WTC11 (cell line): ENCODE data around the gene MRPL19. TPM values are rescaled to one million over a fixed set of nuclear protein-coding genes. Genes with fewer than 3 reads are reported as not detected.
A peak's percentile ranks its signal among the peaks of the same experiment; 100 is the strongest.

Source experiments
- ATF1 ChIP-seq: sonication (generic); formaldehyde crosslinking; IDR thresholded peaks from 2 replicates; pipeline ENCODE4 v1.8.1; 2023; ENCODE audit warnings: mild to moderate bottlenecking, moderate library complexity, missing genetic modification reagents
- E2F1 ChIP-seq: sonication (generic); formaldehyde crosslinking; IDR thresholded peaks from 2 replicates; pipeline ENCODE4 v1.8.0; 2022; ENCODE audit warnings: mild to moderate bottlenecking, missing genetic modification reagents
- ELF4 ChIP-seq: sonication (generic); formaldehyde crosslinking; IDR thresholded peaks from 2 replicates; pipeline ENCODE4 v1.8.1; 2022; ENCODE audit warnings: low read depth, mild to moderate bottlenecking, moderate library complexity, missing genetic modification reagents
- ERG ChIP-seq: fragments of 250-450 bp; sonication (Bioruptor Pico); IDR thresholded peaks from 2 replicates; pipeline ENCODE4 v1.8.0; 2021; ENCODE audit warnings: mild to moderate bottlenecking
- ESRRA ChIP-seq: sonication (generic); formaldehyde crosslinking; IDR thresholded peaks from 2 replicates; pipeline ENCODE4 v1.8.1; 2022; ENCODE audit warnings: mild to moderate bottlenecking, missing genetic modification reagents, borderline replicate concordance
- FOXJ3 ChIP-seq: sonication (generic); formaldehyde crosslinking; IDR thresholded peaks from 2 replicates; pipeline ENCODE4 v1.9.0; 2021; ENCODE audit warnings: missing genetic modification reagents, mild to moderate bottlenecking, borderline replicate concordance
- GABPB1 ChIP-seq: sonication (generic); formaldehyde crosslinking; IDR thresholded peaks from 2 replicates; pipeline ENCODE4 v1.8.1; 2023; ENCODE audit warnings: mild to moderate bottlenecking, missing genetic modification reagents
- GRHL2 ChIP-seq: fragments of 250-450 bp; sonication (Bioruptor Pico); IDR thresholded peaks from 2 replicates; pipeline ENCODE4 v1.8.0; 2022; ENCODE audit warnings: mild to moderate bottlenecking, moderate library complexity; ENCODE audit not compliant: insufficient replicate concordance, severe bottlenecking
- IRF2 ChIP-seq: sonication (generic); formaldehyde crosslinking; IDR thresholded peaks from 2 replicates; pipeline ENCODE4 v1.8.0; 2022; ENCODE audit warnings: low read depth, missing genetic modification reagents, borderline replicate concordance
- MXD4 ChIP-seq: fragments of 250-450 bp; sonication (Bioruptor Pico); IDR thresholded peaks from 2 replicates; pipeline ENCODE4 v1.8.0; 2021; ENCODE audit warnings: mild to moderate bottlenecking, moderate library complexity, borderline replicate concordance
- MYBL2 ChIP-seq: sonication (generic); formaldehyde crosslinking; IDR thresholded peaks from 2 replicates; pipeline ENCODE4 v1.8.1; 2023; ENCODE audit warnings: mild to moderate bottlenecking, moderate library complexity, missing genetic modification reagents
- NFE2L1 ChIP-seq: sonication (generic); formaldehyde crosslinking; IDR thresholded peaks from 2 replicates; pipeline ENCODE4 v1.8.1; 2023; ENCODE audit warnings: missing genetic modification reagents
- NFYB ChIP-seq: sonication (generic); formaldehyde crosslinking; conservative IDR thresholded peaks from 2 replicates; pipeline ENCODE4 v1.8.0; 2022; ENCODE audit warnings: low read depth, missing genetic modification reagents
- NR3C1 ChIP-seq: sonication (generic); formaldehyde crosslinking; conservative IDR thresholded peaks from 2 replicates; pipeline ENCODE4 v1.8.1; 2023; ENCODE audit warnings: low read depth, mild to moderate bottlenecking, missing genetic modification reagents
- SMAD3 ChIP-seq: sonication (generic); formaldehyde crosslinking; IDR thresholded peaks from 2 replicates; pipeline ENCODE4 v1.8.0; 2022; ENCODE audit warnings: missing genetic modification reagents, mild to moderate bottlenecking, borderline replicate concordance
- SP1 ChIP-seq: sonication (generic); formaldehyde crosslinking; conservative IDR thresholded peaks from 2 replicates; pipeline ENCODE4 v1.8.1; 2022; ENCODE audit warnings: missing genetic modification reagents
- TEAD4 ChIP-seq: sonication (generic); formaldehyde crosslinking; IDR thresholded peaks from 2 replicates; pipeline ENCODE4 v1.8.0; 2022; ENCODE audit warnings: mild to moderate bottlenecking, missing genetic modification reagents
- ZNF396 ChIP-seq: fragments of 250-450 bp; sonication (Bioruptor Pico); IDR thresholded peaks from 2 replicates; pipeline ENCODE4 v1.8.0; 2021; ENCODE audit warnings: mild to moderate bottlenecking, moderate library complexity, borderline replicate concordance
- ZNF671 ChIP-seq: fragments of 250-450 bp; sonication (Bioruptor Pico); IDR thresholded peaks from 2 replicates; pipeline ENCODE4 v1.8.0; 2021; ENCODE audit warnings: mild to moderate bottlenecking
- total RNA-seq: library from RNA; stranded (reverse); gene quantifications from 3 replicates; pipeline ENCODE4 v1.2.3, GENCODE V29; 2021
- TF ChIP-seq, protein P1 (sequence below): sonication (generic); formaldehyde crosslinking; IDR thresholded peaks from 2 replicates; pipeline ENCODE4 v1.8.1; 2023; ENCODE audit warnings: mild to moderate bottlenecking, missing genetic modification reagents, borderline replicate concordance
- TF ChIP-seq, protein P2 (sequence below): sonication (generic); formaldehyde crosslinking; IDR thresholded peaks from 2 replicates; pipeline ENCODE4 v1.8.0; 2023; ENCODE audit warnings: mild to moderate bottlenecking, missing genetic modification reagents
- TF ChIP-seq, protein P3 (sequence below): sonication (generic); formaldehyde crosslinking; IDR thresholded peaks from 2 replicates; pipeline ENCODE4 v1.8.1; 2022; ENCODE audit warnings: low read depth, missing genetic modification reagents, borderline replicate concordance
- TF ChIP-seq, protein P4 (sequence below): sonication (generic); formaldehyde crosslinking; conservative IDR thresholded peaks from 2 replicates; pipeline ENCODE4 v1.8.1; 2023; ENCODE audit warnings: mild to moderate bottlenecking, low read depth, missing genetic modification reagents, moderate library complexity
- TF ChIP-seq, protein P5 (sequence below): sonication (generic); formaldehyde crosslinking; IDR thresholded peaks from 2 replicates; pipeline ENCODE4 v1.8.1; 2023; ENCODE audit warnings: mild to moderate bottlenecking, missing genetic modification reagents, moderate library complexity

Gene MRPL19
- total RNA-seq, 1 experiment from 2014 or later: 65.8 TPM

DNA sequence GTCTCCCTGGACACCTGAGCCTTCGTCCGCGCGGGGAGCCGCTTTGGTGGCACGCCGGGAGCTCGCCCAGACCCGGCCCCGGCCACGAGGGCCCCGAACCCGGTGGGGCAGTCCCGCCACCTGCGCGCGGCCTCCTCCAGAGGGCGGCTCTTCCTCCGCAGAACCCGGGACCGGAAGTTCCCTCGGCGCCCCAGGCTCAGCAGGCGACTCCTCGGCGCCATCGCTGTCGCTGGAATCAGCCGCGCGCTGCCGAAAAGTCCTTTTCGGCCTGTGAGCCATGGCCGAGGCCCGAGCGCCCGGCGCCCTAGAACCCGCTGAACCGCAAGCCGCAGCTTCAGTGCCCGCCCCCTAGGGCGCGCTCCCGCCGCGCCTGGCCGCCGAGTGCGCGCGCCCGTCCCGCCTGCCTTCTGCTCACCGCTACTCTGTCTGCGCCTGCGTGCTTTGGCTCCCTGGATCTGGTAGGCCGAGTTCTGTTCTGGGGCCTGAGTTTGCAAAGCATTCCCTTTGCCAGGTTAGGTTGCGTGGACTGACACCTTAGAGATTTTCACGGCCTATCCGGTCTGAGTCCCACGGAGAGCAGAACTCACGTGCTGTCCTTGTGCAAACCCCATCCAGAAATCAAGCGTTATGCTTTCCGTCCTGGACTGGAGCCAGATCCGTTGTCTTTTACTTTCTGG lies 64.1 kb downstream of the MRPL19 start, which contains the start of gene GCFC2 (continued):
- TF ChIP-seq, protein P1, sequence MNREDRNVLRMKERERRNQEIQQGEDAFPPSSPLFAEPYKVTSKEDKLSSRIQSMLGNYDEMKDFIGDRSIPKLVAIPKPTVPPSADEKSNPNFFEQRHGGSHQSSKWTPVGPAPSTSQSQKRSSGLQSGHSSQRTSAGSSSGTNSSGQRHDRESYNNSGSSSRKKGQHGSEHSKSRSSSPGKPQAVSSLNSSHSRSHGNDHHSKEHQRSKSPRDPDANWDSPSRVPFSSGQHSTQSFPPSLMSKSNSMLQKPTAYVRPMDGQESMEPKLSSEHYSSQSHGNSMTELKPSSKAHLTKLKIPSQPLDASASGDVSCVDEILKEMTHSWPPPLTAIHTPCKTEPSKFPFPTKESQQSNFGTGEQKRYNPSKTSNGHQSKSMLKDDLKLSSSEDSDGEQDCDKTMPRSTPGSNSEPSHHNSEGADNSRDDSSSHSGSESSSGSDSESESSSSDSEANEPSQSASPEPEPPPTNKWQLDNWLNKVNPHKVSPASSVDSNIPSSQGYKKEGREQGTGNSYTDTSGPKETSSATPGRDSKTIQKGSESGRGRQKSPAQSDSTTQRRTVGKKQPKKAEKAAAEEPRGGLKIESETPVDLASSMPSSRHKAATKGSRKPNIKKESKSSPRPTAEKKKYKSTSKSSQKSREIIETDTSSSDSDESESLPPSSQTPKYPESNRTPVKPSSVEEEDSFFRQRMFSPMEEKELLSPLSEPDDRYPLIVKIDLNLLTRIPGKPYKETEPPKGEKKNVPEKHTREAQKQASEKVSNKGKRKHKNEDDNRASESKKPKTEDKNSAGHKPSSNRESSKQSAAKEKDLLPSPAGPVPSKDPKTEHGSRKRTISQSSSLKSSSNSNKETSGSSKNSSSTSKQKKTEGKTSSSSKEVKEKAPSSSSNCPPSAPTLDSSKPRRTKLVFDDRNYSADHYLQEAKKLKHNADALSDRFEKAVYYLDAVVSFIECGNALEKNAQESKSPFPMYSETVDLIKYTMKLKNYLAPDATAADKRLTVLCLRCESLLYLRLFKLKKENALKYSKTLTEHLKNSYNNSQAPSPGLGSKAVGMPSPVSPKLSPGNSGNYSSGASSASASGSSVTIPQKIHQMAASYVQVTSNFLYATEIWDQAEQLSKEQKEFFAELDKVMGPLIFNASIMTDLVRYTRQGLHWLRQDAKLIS (CRISPR knock-in tag): peak; percentile 75; the same call in 1 of the 2 replicates
- TF ChIP-seq, protein P2, sequence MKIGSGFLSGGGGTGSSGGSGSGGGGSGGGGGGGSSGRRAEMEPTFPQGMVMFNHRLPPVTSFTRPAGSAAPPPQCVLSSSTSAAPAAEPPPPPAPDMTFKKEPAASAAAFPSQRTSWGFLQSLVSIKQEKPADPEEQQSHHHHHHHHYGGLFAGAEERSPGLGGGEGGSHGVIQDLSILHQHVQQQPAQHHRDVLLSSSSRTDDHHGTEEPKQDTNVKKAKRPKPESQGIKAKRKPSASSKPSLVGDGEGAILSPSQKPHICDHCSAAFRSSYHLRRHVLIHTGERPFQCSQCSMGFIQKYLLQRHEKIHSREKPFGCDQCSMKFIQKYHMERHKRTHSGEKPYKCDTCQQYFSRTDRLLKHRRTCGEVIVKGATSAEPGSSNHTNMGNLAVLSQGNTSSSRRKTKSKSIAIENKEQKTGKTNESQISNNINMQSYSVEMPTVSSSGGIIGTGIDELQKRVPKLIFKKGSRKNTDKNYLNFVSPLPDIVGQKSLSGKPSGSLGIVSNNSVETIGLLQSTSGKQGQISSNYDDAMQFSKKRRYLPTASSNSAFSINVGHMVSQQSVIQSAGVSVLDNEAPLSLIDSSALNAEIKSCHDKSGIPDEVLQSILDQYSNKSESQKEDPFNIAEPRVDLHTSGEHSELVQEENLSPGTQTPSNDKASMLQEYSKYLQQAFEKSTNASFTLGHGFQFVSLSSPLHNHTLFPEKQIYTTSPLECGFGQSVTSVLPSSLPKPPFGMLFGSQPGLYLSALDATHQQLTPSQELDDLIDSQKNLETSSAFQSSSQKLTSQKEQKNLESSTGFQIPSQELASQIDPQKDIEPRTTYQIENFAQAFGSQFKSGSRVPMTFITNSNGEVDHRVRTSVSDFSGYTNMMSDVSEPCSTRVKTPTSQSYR (CRISPR knock-in tag): peak; percentile 88
- TF ChIP-seq NFYB (CRISPR knock-in tag): no peak
- no peak for TF ChIP-seq FOXJ3 (CRISPR knock-in tag)
- TF ChIP-seq GRHL2 (CRISPR knock-in tag): no peak
- TF ChIP-seq IRF2: no peak
- 0 out of 2 replicates have a peak, but pooled peaks have one; percentile 26 for TF ChIP-seq NR3C1 (CRISPR knock-in tag)
- TF ChIP-seq TEAD4: 0 out of 2 replicates have a peak, but pooled peaks have one; percentile 12
- no peak for TF ChIP-seq ZNF671 (CRISPR knock-in tag)
- no peak; the same call in 1 of the 2 replicates for TF ChIP-seq NFE2L1 (CRISPR knock-in tag)
- peak; percentile 90; the same call in 1 of the 2 replicates for TF ChIP-seq ELF4 (CRISPR knock-in tag)
- TF ChIP-seq E2F1: peak; percentile 84; the same call in 1 of the 2 replicates
- TF ChIP-seq, protein P3, sequence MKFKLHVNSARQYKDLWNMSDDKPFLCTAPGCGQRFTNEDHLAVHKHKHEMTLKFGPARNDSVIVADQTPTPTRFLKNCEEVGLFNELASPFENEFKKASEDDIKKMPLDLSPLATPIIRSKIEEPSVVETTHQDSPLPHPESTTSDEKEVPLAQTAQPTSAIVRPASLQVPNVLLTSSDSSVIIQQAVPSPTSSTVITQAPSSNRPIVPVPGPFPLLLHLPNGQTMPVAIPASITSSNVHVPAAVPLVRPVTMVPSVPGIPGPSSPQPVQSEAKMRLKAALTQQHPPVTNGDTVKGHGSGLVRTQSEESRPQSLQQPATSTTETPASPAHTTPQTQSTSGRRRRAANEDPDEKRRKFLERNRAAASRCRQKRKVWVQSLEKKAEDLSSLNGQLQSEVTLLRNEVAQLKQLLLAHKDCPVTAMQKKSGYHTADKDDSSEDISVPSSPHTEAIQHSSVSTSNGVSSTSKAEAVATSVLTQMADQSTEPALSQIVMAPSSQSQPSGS: peak; percentile 68; the same call in 1 of the 2 replicates
- TF ChIP-seq ATF1 (CRISPR knock-in tag): peak; percentile 86; the same call in 1 of the 2 replicates
- TF ChIP-seq GABPB1: peak; percentile 90
- TF ChIP-seq ZNF396 (CRISPR knock-in tag): no peak
- no peak for TF ChIP-seq MXD4
- peak; percentile 79; the same call in 1 of the 2 replicates for TF ChIP-seq MYBL2 (CRISPR knock-in tag)
- TF ChIP-seq ESRRA (CRISPR knock-in tag): peak; percentile 91
- TF ChIP-seq ERG (CRISPR knock-in tag): peak; percentile 65; the same call in 1 of the 2 replicates
- TF ChIP-seq SP1 (CRISPR knock-in tag): 0 out of 2 replicates have a peak, but pooled peaks have one; percentile 13
- TF ChIP-seq, protein P4, sequence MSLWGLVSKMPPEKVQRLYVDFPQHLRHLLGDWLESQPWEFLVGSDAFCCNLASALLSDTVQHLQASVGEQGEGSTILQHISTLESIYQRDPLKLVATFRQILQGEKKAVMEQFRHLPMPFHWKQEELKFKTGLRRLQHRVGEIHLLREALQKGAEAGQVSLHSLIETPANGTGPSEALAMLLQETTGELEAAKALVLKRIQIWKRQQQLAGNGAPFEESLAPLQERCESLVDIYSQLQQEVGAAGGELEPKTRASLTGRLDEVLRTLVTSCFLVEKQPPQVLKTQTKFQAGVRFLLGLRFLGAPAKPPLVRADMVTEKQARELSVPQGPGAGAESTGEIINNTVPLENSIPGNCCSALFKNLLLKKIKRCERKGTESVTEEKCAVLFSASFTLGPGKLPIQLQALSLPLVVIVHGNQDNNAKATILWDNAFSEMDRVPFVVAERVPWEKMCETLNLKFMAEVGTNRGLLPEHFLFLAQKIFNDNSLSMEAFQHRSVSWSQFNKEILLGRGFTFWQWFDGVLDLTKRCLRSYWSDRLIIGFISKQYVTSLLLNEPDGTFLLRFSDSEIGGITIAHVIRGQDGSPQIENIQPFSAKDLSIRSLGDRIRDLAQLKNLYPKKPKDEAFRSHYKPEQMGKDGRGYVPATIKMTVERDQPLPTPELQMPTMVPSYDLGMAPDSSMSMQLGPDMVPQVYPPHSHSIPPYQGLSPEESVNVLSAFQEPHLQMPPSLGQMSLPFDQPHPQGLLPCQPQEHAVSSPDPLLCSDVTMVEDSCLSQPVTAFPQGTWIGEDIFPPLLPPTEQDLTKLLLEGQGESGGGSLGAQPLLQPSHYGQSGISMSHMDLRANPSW (CRISPR knock-in tag): no peak
- TF ChIP-seq, protein P5, sequence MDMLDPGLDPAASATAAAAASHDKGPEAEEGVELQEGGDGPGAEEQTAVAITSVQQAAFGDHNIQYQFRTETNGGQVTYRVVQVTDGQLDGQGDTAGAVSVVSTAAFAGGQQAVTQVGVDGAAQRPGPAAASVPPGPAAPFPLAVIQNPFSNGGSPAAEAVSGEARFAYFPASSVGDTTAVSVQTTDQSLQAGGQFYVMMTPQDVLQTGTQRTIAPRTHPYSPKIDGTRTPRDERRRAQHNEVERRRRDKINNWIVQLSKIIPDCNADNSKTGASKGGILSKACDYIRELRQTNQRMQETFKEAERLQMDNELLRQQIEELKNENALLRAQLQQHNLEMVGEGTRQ (CRISPR knock-in tag): peak; percentile 35; the same call in 1 of the 2 replicates
- TF ChIP-seq SMAD3 (CRISPR knock-in tag): peak; percentile 71; the same call in 1 of the 2 replicates
